Measurements from ENCODE around the gene ATP1A2.

ATP1A2 gene

GRCh38 chr1:160186246-160186645 lies 70.7 kb downstream of the ATP1A2 start:
- no peak for DNase-seq

GRCh38 chr1:160186729-160187128 lies 71.2 kb downstream of the ATP1A2 start:
- DNase-seq: no peak

GRCh38 chr1:160187407-160187806 lies 71.8 kb downstream of the ATP1A2 start:
- DNase-seq: no peak

- no peak for DNase-seq
Measured at GRCh38 chr1:160188341-160188740, 72.8 kb downstream of the ATP1A2 start.

GRCh38 chr1:160189649-160190625 lies 74.4 kb downstream of the ATP1A2 start, which contains the start of gene CASQ1:
Gene CASQ1 (plus strand): TSS chr1:160190575. CDS start chr1:160190752, 177 bp downstream.
- DNase-seq: no peak

GRCh38 chr1:160191756-160192155 lies 76.2 kb downstream of the ATP1A2 start:
- no peak for DNase-seq

GRCh38 chr1:160192234-160192633 lies 76.7 kb downstream of the ATP1A2 start:
- DNase-seq: no peak

All from NCI-H510A treated with DMSO at 0.1 percent for 48 hours (cell line).